Kidney epithelial cell (primary cell): ENCODE data around the gene RPA1. TPM values are rescaled to one million over a fixed set of nuclear protein-coding genes. Genes with fewer than 3 reads are reported as not detected.

Experiments
- DNase-seq: peaks from one replicate; pipeline ENCODE4 v3.0.0-alpha.2; 2010; ENCODE audit warnings: low read depth
- H3K27me3 ChIP-seq: 2 replicates; pipeline ENCODE4 v1.6.0; 2011; ENCODE audit warnings: low read length; ENCODE audit not compliant: control insufficient read depth, insufficient read depth
- H3K36me3 ChIP-seq: 2 replicates; pipeline ENCODE4 v1.5.1; 2011; ENCODE audit warnings: low read length; ENCODE audit not compliant: control insufficient read depth, insufficient read depth
- H3K4me3 ChIP-seq: 2 replicates; pipeline ENCODE4 v1.5.1; 2011; ENCODE audit warnings: low read depth, mild to moderate bottlenecking, control low read depth, low read length
- CTCF ChIP-seq: IDR thresholded peaks from 2 replicates; pipeline ENCODE4 v1.5.1; 2011; ENCODE audit warnings: mild to moderate bottlenecking, moderate library complexity, low read length, control low read depth, inconsistent platforms; ENCODE audit not compliant: insufficient read depth, poor library complexity, severe bottlenecking
- total RNA-seq: library from RNA; depleted of rRNA; stranded (reverse); fragments of >200 nt; gene quantifications from 2 replicates; pipeline ENCODE4 v1.2.3, GENCODE V29; 2015

RPA1 gene
- total RNA-seq, 1 donor from 2014 or later, result 30.3 TPM

GRCh38 chr17:1829216-1829591 is 601 bp upstream of the RPA1 start:
- peak overlapping the region; percentile 95 for H3K4me3 ChIP-seq
- no peak for TF ChIP-seq CTCF
- DNase-seq, result no peak
- no peaks in the 10 kb centered on the region for H3K36me3 ChIP-seq
- no peaks in the 10 kb centered on the region for H3K27me3 ChIP-seq

GRCh38 chr17:1830288-1830687 is 483 bp downstream of the RPA1 start:
- no peak for DNase-seq
- H3K27me3 ChIP-seq, result no peaks in the 10 kb centered on the region
- H3K36me3 ChIP-seq, result no peaks in the 10 kb centered on the region
- no peak for TF ChIP-seq CTCF
- peak overlapping the region; percentile 95 for H3K4me3 ChIP-seq

GRCh38 chr17:1834380-1835149 is 4.8 kb downstream of the RPA1 start:
- Histone ChIP-seq H3K36me3 (no peaks in the 10 kb centered on the region), H3K27me3 (no peaks in the 10 kb centered on the region), H3K4me3 (no peak overlapping the region)
- DNase-seq, result no peak
- no peak for TF ChIP-seq CTCF

GRCh38 chr17:1839516-1839915 is 9.7 kb downstream of the RPA1 start:
- Histone ChIP-seq H3K36me3 (no peaks in the 10 kb centered on the region), H3K4me3 (no peak overlapping the region), H3K27me3 (no peaks in the 10 kb centered on the region)
- no peak for DNase-seq
- TF ChIP-seq CTCF, result no peak

GRCh38 chr17:1843947-1844346 is 14.1 kb downstream of the RPA1 start:
- no peak for TF ChIP-seq CTCF
- H3K27me3 ChIP-seq, result no peaks in the 10 kb centered on the region
- no peak overlapping the region for H3K4me3 ChIP-seq
- H3K36me3 ChIP-seq, result no peaks in the 10 kb centered on the region
- DNase-seq, result no peak

GRCh38 chr17:1847191-1847590 is 17.4 kb downstream of the RPA1 start:
- Histone ChIP-seq H3K4me3 (no peak overlapping the region), H3K36me3 (no peaks in the 10 kb centered on the region), H3K27me3 (no peaks in the 10 kb centered on the region)
- DNase-seq, result no peak
- no peak for TF ChIP-seq CTCF
